Liver (tissue), 9 donors: Measurements from ENCODE around the gene PHC2. TPM values are rescaled to one million over a fixed set of nuclear protein-coding genes. Genes with fewer than 3 reads are reported as not detected.

Source experiments
- DNase-seq: peaks from one replicate; pipeline ENCODE4 v3.0.0-alpha.2; 2017; ENCODE audit warnings: low spot score
- H3K27ac ChIP-seq, 2 donors: one replicate each; pipeline ENCODE4 v1.7.0; 2013; ENCODE audit warnings: inconsistent platforms in 2 of 2, low read length in 2 of 2, control low read depth in 1 of 2, low read depth in 1 of 2, mild to moderate bottlenecking in 1 of 2
- H3K27me3 ChIP-seq, 4 donors: one replicate each; pipeline versions ENCODE4 v1.6.1 to v1.7.0; 2013; ENCODE audit warnings: low read length in 3 of 4, inconsistent platforms in 1 of 4, mild to moderate bottlenecking in 1 of 4, moderate library complexity in 1 of 4; ENCODE audit not compliant: control insufficient read depth in 4 of 4, insufficient read depth in 4 of 4
- H3K36me3 ChIP-seq, 4 donors: one replicate each; pipeline versions ENCODE4 v1.6.1 to v1.7.0; 2013; ENCODE audit warnings: low read length in 3 of 4, mild to moderate bottlenecking in 3 of 4, low read depth in 1 of 4, moderate library complexity in 1 of 4; ENCODE audit not compliant: control insufficient read depth in 4 of 4, insufficient read depth in 3 of 4
- H3K4me1 ChIP-seq, 4 donors: one replicate each; pipeline versions ENCODE4 v1.6.1 to v1.7.0; 2013; ENCODE audit warnings: low read length in 3 of 4, mild to moderate bottlenecking in 3 of 4, moderate library complexity in 1 of 4; ENCODE audit not compliant: control insufficient read depth in 4 of 4, insufficient read depth in 4 of 4
- H3K4me3 ChIP-seq, 3 donors: one replicate each; pipeline versions ENCODE4 v1.6.1 to v1.7.0; 2013; ENCODE audit warnings: low read length in 3 of 3, control low read depth in 1 of 3, low read depth in 1 of 3, mild to moderate bottlenecking in 1 of 3
- H3K9ac ChIP-seq, 2 donors: one replicate each; pipeline ENCODE4 v1.7.0; 2013; ENCODE audit warnings: low read length in 2 of 2, mild to moderate bottlenecking in 2 of 2, moderate library complexity in 2 of 2, control low read depth in 1 of 2, low read depth in 1 of 2
- H3K9me3 ChIP-seq, 4 donors: one replicate each; pipeline versions ENCODE4 v1.6.1 to v1.7.0; 2013; ENCODE audit warnings: low read length in 3 of 4; ENCODE audit not compliant: control insufficient read depth in 4 of 4
- CTCF ChIP-seq: fragments of 150-350 bp; IDR thresholded peaks from 2 replicates; pipeline ENCODE4 v1.5.1; 2017; ENCODE audit warnings: improper control_type of control experiment, low read depth, low read length; ENCODE audit not compliant: missing input control
- EGR1 ChIP-seq, 2 donors: IDR thresholded peaks; 2 replicates each; pipeline ENCODE4 v1.6.1; 2016 to 2018; ENCODE audit warnings: antibody characterized with exemption in 2 of 2, low read depth in 2 of 2
- FOXA1 ChIP-seq: IDR thresholded peaks from 2 replicates; pipeline ENCODE4 v1.6.1; 2016; ENCODE audit warnings: antibody characterized with exemption
- FOXA2 ChIP-seq: IDR thresholded peaks from 2 replicates; pipeline ENCODE4 v1.6.1; 2016; ENCODE audit warnings: antibody characterized with exemption
- GABPA ChIP-seq, 2 donors: IDR thresholded peaks in 1 of 2; conservative IDR thresholded peaks in 1 of 2; 2 replicates each; pipeline ENCODE4 v1.6.1; 2016; ENCODE audit warnings: antibody characterized with exemption in 2 of 2, mild to moderate bottlenecking in 1 of 2, moderate library complexity in 1 of 2
- HNF4A ChIP-seq, 2 donors: conservative IDR thresholded peaks; 2 replicates each; pipeline ENCODE4 v1.6.1; 2016; ENCODE audit warnings: antibody characterized with exemption in 2 of 2, mild to moderate bottlenecking in 2 of 2
- JUND ChIP-seq, 2 donors: IDR thresholded peaks; 2 replicates each; pipeline ENCODE4 v1.6.1; 2016; ENCODE audit warnings: antibody characterized with exemption in 2 of 2
- MAX ChIP-seq: IDR thresholded peaks from 2 replicates; pipeline ENCODE4 v1.6.1; 2016; ENCODE audit warnings: antibody characterized with exemption
- NR2F2 ChIP-seq: IDR thresholded peaks from 2 replicates; pipeline ENCODE4 v1.6.1; 2016; ENCODE audit warnings: antibody characterized with exemption
- RAD21 ChIP-seq, 2 donors: IDR thresholded peaks; 2 replicates each; pipeline ENCODE4 v1.6.1; 2016; ENCODE audit warnings: antibody characterized with exemption in 2 of 2, mild to moderate bottlenecking in 2 of 2
- REST ChIP-seq: IDR thresholded peaks from 2 replicates; pipeline ENCODE4 v1.6.1; 2016; ENCODE audit warnings: antibody characterized with exemption, mild to moderate bottlenecking
- RXRA ChIP-seq, 2 donors: IDR thresholded peaks; 2 replicates each; pipeline ENCODE4 v1.6.1; 2017 to 2018; ENCODE audit warnings: antibody characterized with exemption in 2 of 2, mild to moderate bottlenecking in 1 of 2
- SP1 ChIP-seq: IDR thresholded peaks from 2 replicates; pipeline ENCODE4 v1.6.1; 2018; ENCODE audit warnings: antibody characterized with exemption, mild to moderate bottlenecking
- TAF1 ChIP-seq: conservative IDR thresholded peaks from 2 replicates; pipeline ENCODE4 v1.6.1; 2016; ENCODE audit warnings: antibody characterized with exemption, mild to moderate bottlenecking
- YY1 ChIP-seq: IDR thresholded peaks from 2 replicates; pipeline ENCODE4 v1.6.1; 2016; ENCODE audit warnings: antibody characterized with exemption, mild to moderate bottlenecking
- ZBTB33 ChIP-seq: IDR thresholded peaks from 2 replicates; pipeline ENCODE4 v1.6.1; 2016; ENCODE audit warnings: antibody characterized with exemption
- WGBS: extraction: QIAGEN DNeasy Blood & Tissue Kit; methylation state at CpG from one replicate; pipeline ENCODE4 v1.1.7; 2013; 5-methylcytosine and 5-hydroxymethylcytosine counted together
- polyA plus RNA-seq, 2 donors: library from polyadenylated mRNA; stranded (reverse) in 1 of 2; unstranded in 1 of 2; fragments of 200-250 nt in 1 of 2; fragments of >200 nt in 1 of 2; fragmentation: Nextera tagmentation in 1 of 2; extraction: Ambion mirVana in 1 of 2; gene quantifications; one replicate each; pipeline versions ENCODE4 v1.2.1 to v1.2.3, GENCODE V29; 2013 to 2015
- total RNA-seq, 2 donors: library from RNA; depleted of rRNA; stranded (reverse); fragments of >200 nt; gene quantifications; one replicate each; pipeline ENCODE4 v1.2.3, GENCODE V29; 2014
- donor health status: healthy.
- donor health status: healthy.
- donor health status: healthy.
- donor health status: healthy.
- donor health status: healthy.

Gene PHC2
- total and polyA plus RNA-seq, 4 donors = 19.1 to 67.8 (median 44.7) TPM

- peaks cover 0 to 18% (median 15%) of the 10 kb centered on the region in 4 donors for H3K36me3 ChIP-seq
- H3K27me3 ChIP-seq = no peaks in the 10 kb centered on the region
- H3K4me1 ChIP-seq = peaks cover 38 to 82% (median 67%) of the 10 kb centered on the region in 4 donors
- no peak for TF ChIP-seq JUND (IDR thresholded peaks at IDR 0.05)
- TF ChIP-seq GABPA (IDR thresholded peaks at IDR 0.05 in 1 of 2, conservative IDR thresholded peaks at IDR 0.05 in 1 of 2) = no peak
- no peak overlapping the region for H3K4me3 ChIP-seq
- no peak for DNase-seq
- WGBS = 78% methylated on average over 9 of the region's 9 CpGs
- no peaks in the 10 kb centered on the region for H3K9me3 ChIP-seq
- H3K27ac ChIP-seq = peak overlapping the region in 1 of 2 donors; percentile 28
- no peak overlapping the region for H3K9ac ChIP-seq
Measured at GRCh38 chr1:33336580-33336979, 94.3 kb downstream of the PHC2 start.

GRCh38 chr1:33335020-33335419 is 95.9 kb downstream of the PHC2 start:
- Histone ChIP-seq H3K9me3 (no peaks in the 10 kb centered on the region), H3K4me1 (peaks cover 28 to 68% (median 52%) of the 10 kb centered on the region in 4 donors), H3K36me3 (peaks cover 9 to 33% (median 30%) of the 10 kb centered on the region in 4 donors), H3K27me3 (no peaks in the 10 kb centered on the region), H3K27ac (peak overlapping the region; percentile 58 to 89), H3K4me3 (no peak overlapping the region), H3K9ac (peak overlapping the region in 1 of 2 donors; percentile 4)
- WGBS = 64% methylated on average over 4 of the region's 4 CpGs
- TF ChIP-seq CTCF (no peak), ZBTB33 (no peak), MAX (peak; percentile 1)
- no peak for DNase-seq

- WGBS = 29% methylated on average over 17 of the region's 17 CpGs
- no peaks in the 10 kb centered on the region for H3K9me3 ChIP-seq
- no peaks in the 10 kb centered on the region for H3K27me3 ChIP-seq
- peaks cover 15 to 42% (median 39%) of the 10 kb centered on the region in 4 donors for H3K36me3 ChIP-seq
- peak overlapping the region in 1 of 2 donors; percentile 11 for H3K9ac ChIP-seq
- H3K4me3 ChIP-seq = no peak overlapping the region
- peaks cover 21 to 62% (median 46%) of the 10 kb centered on the region in 4 donors for H3K4me1 ChIP-seq
- peak overlapping the region; percentile 58 to 89 for H3K27ac ChIP-seq
- DNase-seq = no peak
- peak; percentile 82 for TF ChIP-seq REST
- peak; percentile 55 for TF ChIP-seq MAX
- no peak for TF ChIP-seq TAF1
- TF ChIP-seq ZBTB33 = no peak
- TF ChIP-seq HNF4A (conservative IDR thresholded peaks at IDR 0.05) = peak; percentile 75 to 77
- no peak for TF ChIP-seq FOXA1
- TF ChIP-seq RXRA (IDR thresholded peaks at IDR 0.05) = peak; percentile 86
- peak; percentile 63 for TF ChIP-seq NR2F2
- TF ChIP-seq SP1 = peak; percentile 75
- TF ChIP-seq EGR1 (IDR thresholded peaks at IDR 0.05; ENCODE audit: low read depth in 2 of 2) = no peak
- no peak for TF ChIP-seq FOXA2
- TF ChIP-seq RAD21 (IDR thresholded peaks at IDR 0.05) = peak; percentile 4 to 39
- peak; percentile 36 to 45 for TF ChIP-seq JUND (IDR thresholded peaks at IDR 0.05)
- TF ChIP-seq YY1 = peak; percentile 56
Measured at GRCh38 chr1:33334081-33334552, 96.8 kb downstream of the PHC2 start.
